Thyroid gland (tissue), 4 donors: ENCODE results near the gene TAF1B. TPM values are rescaled to one million over a fixed set of nuclear protein-coding genes. Genes with fewer than 3 reads are reported as not detected.

ENCODE experiments used
- DNase-seq, 2 donors: peaks; one replicate each; pipeline ENCODE4 v3.0.0-alpha.2; 2019
- H3K27ac ChIP-seq, 3 donors: fragments of 200-600 bp; sonication (generic); 1 replicate in 2 of 3; 2 replicates in 1 of 3; pipeline ENCODE4 v1.5.1; 2016 to 2019; ENCODE audit warnings: mild to moderate bottlenecking in 1 of 3, moderate library complexity in 1 of 3
- H3K27me3 ChIP-seq: fragments of 200-600 bp; sonication (generic); one replicate; pipeline ENCODE4 v1.5.1; 2019
- H3K36me3 ChIP-seq, 2 donors: fragments of 200-600 bp; sonication (generic); one replicate each; pipeline ENCODE4 v1.5.1; 2016 to 2019
- H3K4me1 ChIP-seq, 2 donors: fragments of 200-600 bp; sonication (generic); one replicate each; pipeline ENCODE4 v1.5.1; 2017 to 2019
- H3K4me3 ChIP-seq, 3 donors: fragments of 200-600 bp; sonication (generic); replicated peaks in 1 of 3; 1 replicate in 2 of 3; 2 replicates in 1 of 3; pipeline ENCODE4 v1.5.1; 2016; ENCODE audit warnings: mild to moderate bottlenecking in 1 of 3
- H3K9me3 ChIP-seq: fragments of 200-600 bp; sonication (generic); one replicate; pipeline ENCODE4 v1.5.1; 2017
- CTCF ChIP-seq, 6 experiments: fragments of 200-600 bp in 3 of 6; fragments of 450-650 bp in 3 of 6; sonication (generic) in 3 of 6; IDR thresholded peaks; one replicate each; pipeline ENCODE4 v1.5.1; 2016 to 2019; ENCODE audit warnings: antibody characterized with exemption in 6 of 6, mild to moderate bottlenecking in 2 of 6, inconsistent platforms in 1 of 6, moderate library complexity in 1 of 6
- POLR2A ChIP-seq, 2 donors: fragments of 450-650 bp; IDR thresholded peaks; one replicate each; pipeline ENCODE4 v1.6.1; 2017; ENCODE audit warnings: antibody characterized with exemption in 2 of 2, mild to moderate bottlenecking in 2 of 2, moderate library complexity in 1 of 2
- WGBS, 2 donors: methylation state at CpG; one replicate each; pipeline ENCODE4 v1.1.5; 2017; 5-methylcytosine and 5-hydroxymethylcytosine counted together
- intact Hi-C: fragments of 100-400 bp; cut with DNase I; formaldehyde crosslinking; loops from one replicate; pipeline ENCODE4 v1.15.1; 2023
- total RNA-seq, 4 donors: library from RNA; depleted of rRNA; stranded (reverse); fragments of >200 nt; gene quantifications; one replicate each; pipeline ENCODE4 v1.2.3, GENCODE V29; 2016

Gene TAF1B
- total RNA-seq, 4 donors from 2014 or later, result 18.6 to 33.9 (median 25.8) TPM

DNA sequence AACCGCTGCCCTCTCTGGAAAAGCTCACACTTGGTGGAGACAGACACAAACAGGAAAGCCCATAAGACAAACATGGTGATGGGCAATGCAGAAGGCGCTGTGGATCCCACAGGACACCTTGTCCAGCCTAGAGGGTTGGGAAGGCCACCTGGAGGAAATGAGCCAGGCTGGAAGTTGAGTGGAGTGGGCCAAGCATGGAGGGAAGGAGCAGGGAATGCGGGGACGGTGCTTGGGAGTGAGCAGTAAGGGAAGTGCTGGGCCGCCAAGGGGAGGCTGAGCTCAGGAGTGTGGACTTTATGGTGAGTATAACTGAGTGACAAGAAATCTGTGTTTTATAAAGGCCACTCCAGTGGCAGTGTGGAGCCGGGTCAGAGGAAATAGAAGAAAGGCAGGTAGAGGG is 105.4 kb downstream of the TAF1B start:
- no peak overlapping the region for H3K4me3 ChIP-seq
- no peak for DNase-seq
- no peak for TF ChIP-seq CTCF (IDR thresholded peaks at IDR 0.05)
- no peak for TF ChIP-seq POLR2A (IDR thresholded peaks at IDR 0.05)
- H3K27me3 ChIP-seq, result no peaks in the 10 kb centered on the region
- no peak overlapping the region for H3K27ac ChIP-seq
- 89 to 98% methylated on average over 5 to 6 of the region's 6 CpGs for WGBS, 2 donors
- no peaks in the 10 kb centered on the region for H3K9me3 ChIP-seq
- intact Hi-C loops, result loop anchor here (10.0 kb wide), 1 partner anchor 144 kb away; no protein-coding TSS in a partner anchor
- H3K36me3 ChIP-seq, result no peaks in the 10 kb centered on the region
- no peaks in the 10 kb centered on the region for H3K4me1 ChIP-seq

- Histone ChIP-seq H3K9me3 (no peaks in the 10 kb centered on the region), H3K4me1 (no peaks in the 10 kb centered on the region), H3K36me3 (no peaks in the 10 kb centered on the region), H3K4me3 (no peak overlapping the region), H3K27ac (no peak overlapping the region), H3K27me3 (no peaks in the 10 kb centered on the region)
- WGBS, 2 donors, result 89 to 94% methylated on average over 23 of the region's 23 CpGs
- TF ChIP-seq CTCF (IDR thresholded peaks at IDR 0.05) (no peak), POLR2A (IDR thresholded peaks at IDR 0.05) (no peak)
- DNase-seq, result no peak
- intact Hi-C loops, result loop anchor here (10.0 kb wide), 1 partner anchor 145 kb away; no protein-coding TSS in a partner anchor
Observed at GRCh38 chr2:9949239-9949991, 106.1 kb downstream of the TAF1B start.

DNA sequence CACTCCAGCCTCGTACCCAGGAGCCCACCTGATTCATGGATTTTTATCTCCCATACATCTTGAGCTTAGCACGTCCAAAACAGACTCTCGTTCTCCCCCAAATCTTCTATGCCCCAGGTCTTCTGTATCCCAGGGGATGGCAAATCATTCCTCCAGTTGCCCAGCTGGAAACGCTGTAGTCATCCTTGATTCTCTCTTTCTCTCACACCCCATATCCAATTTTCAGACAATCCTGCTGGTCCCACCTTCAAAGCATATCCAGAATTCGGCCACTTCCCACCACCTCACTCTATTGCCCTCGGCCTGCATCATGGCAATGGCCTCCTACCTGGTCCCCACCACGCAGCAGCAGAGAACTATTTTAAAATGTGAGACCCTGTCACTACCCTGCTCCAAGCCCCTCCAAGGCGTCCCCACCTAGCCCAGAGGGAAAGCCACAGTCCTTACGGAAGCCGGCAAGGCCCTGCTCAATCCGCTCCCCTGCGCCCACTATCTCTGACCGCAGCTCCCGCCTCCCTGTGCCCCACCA is 106.8 kb downstream of the TAF1B start:
- Histone ChIP-seq H3K27me3 (no peaks in the 10 kb centered on the region), H3K36me3 (no peaks in the 10 kb centered on the region), H3K9me3 (no peaks in the 10 kb centered on the region), H3K27ac (no peak overlapping the region), H3K4me3 (no peak overlapping the region), H3K4me1 (no peaks in the 10 kb centered on the region)
- TF ChIP-seq CTCF (IDR thresholded peaks at IDR 0.05), result no peak
- no peak for TF ChIP-seq POLR2A (IDR thresholded peaks at IDR 0.05)
- DNase-seq, result no peak
- WGBS, 2 donors, result 95 to 98% methylated on average over 14 of the region's 14 CpGs
- intact Hi-C loops, result loop anchor here (10.0 kb wide), 1 partner anchor 145 kb away; no protein-coding TSS in a partner anchor

- 14 to 34% methylated on average over 13 to 20 of the region's 76 CpGs for WGBS, 2 donors
- intact Hi-C loops, result no loop called here
- no peak for TF ChIP-seq POLR2A (IDR thresholded peaks at IDR 0.05)
- TF ChIP-seq CTCF (IDR thresholded peaks at IDR 0.05), result peak in 1 of 6 experiments; percentile 13
- H3K27me3 ChIP-seq, result no peaks in the 10 kb centered on the region
- no peaks in the 10 kb centered on the region for H3K4me1 ChIP-seq
- no peaks in the 10 kb centered on the region for H3K9me3 ChIP-seq
- H3K27ac ChIP-seq, result peak overlapping the region in 1 of 3 donors; percentile 53
- H3K36me3 ChIP-seq, result no peaks in the 10 kb centered on the region
- peak overlapping the region; percentile 16 to 82 (median 62) for H3K4me3 ChIP-seq
- peak; percentile 62 to 63 for DNase-seq
Observed at GRCh38 chr2:9950521-9951271, 107.4 kb downstream of the TAF1B start.

DNA sequence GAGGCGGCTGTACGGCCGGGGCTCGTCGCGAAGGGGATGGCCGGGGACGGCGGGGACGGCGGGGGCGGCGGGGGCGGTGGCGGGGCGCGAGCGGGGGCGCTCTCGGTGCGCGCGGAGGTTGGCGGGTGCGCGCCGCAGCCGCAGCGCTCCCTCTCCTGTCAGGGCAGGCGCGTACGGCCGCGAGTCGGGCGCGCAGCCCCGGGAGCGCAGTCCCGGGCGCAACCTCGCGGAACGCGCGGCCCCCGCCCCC is 107.9 kb downstream of the TAF1B start:
- 0% methylated on average over 2 of the region's 47 CpGs; no CpG with 5 or more reads in 1 of the 2 donors for WGBS, 2 donors
- H3K27me3 ChIP-seq, result no peaks in the 10 kb centered on the region
- no peak for DNase-seq
- intact Hi-C loops, result no loop called here
- H3K4me3 ChIP-seq, result peak overlapping the region in 2 of 3 donors; percentile 62 to 82
- TF ChIP-seq CTCF (IDR thresholded peaks at IDR 0.05) (peak in 2 of 6 experiments; percentile 0 to 27), POLR2A (IDR thresholded peaks at IDR 0.05) (no peak)
- no peaks in the 10 kb centered on the region for H3K4me1 ChIP-seq
- peak overlapping the region in 1 of 3 donors; percentile 53 for H3K27ac ChIP-seq
- H3K9me3 ChIP-seq, result no peaks in the 10 kb centered on the region
- H3K36me3 ChIP-seq, result no peaks in the 10 kb centered on the region
